AG10803 (cell line): ENCODE results near the gene SHISA9.

Experiments used
- DNase-seq: peaks from one replicate; pipeline ENCODE4 v3.0.0; 2010; ENCODE audit warnings: low read depth
- H3K4me3 ChIP-seq: 2 replicates; pipeline ENCODE4 v1.5.1; 2011; ENCODE audit warnings: mild to moderate bottlenecking, low read length, control low read depth
- TF ChIP-seq, protein P1 (sequence below): conservative IDR thresholded peaks from 2 replicates; pipeline ENCODE4 v1.5.1; 2011; ENCODE audit warnings: mild to moderate bottlenecking, low read length, control low read depth, inconsistent platforms

SHISA9 gene

DNA sequence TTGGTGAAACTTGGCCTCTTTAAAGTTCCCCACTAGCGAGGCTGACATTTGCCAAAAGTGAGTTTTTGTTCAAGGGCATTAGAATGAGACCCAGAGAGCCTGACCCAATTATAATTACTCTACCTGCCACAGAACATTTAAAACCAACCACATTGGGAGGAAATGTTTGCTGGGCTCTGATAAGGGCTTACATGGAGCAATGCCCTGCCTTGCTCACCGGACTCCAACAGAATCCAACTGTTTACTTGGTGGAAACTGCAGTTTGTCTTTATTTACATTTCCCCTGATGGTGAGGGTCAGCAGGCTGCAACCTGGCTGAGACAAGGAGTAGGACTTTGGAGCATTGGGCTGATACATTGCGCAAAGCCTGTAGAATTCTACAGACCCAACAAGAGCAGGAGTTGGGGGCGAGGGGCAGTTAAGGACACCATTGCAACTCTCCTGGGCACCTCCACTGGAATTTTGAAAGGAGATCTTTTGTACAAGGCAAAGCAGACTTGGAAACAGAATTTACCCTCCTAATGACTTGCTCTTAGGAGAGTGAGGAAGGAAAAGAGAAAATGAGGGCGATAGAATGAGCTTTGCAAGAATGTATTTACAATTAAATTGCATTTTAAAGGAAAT lies 368.6 kb downstream of the SHISA9 start:
- DNase-seq, result no peak
- TF ChIP-seq, protein P1, sequence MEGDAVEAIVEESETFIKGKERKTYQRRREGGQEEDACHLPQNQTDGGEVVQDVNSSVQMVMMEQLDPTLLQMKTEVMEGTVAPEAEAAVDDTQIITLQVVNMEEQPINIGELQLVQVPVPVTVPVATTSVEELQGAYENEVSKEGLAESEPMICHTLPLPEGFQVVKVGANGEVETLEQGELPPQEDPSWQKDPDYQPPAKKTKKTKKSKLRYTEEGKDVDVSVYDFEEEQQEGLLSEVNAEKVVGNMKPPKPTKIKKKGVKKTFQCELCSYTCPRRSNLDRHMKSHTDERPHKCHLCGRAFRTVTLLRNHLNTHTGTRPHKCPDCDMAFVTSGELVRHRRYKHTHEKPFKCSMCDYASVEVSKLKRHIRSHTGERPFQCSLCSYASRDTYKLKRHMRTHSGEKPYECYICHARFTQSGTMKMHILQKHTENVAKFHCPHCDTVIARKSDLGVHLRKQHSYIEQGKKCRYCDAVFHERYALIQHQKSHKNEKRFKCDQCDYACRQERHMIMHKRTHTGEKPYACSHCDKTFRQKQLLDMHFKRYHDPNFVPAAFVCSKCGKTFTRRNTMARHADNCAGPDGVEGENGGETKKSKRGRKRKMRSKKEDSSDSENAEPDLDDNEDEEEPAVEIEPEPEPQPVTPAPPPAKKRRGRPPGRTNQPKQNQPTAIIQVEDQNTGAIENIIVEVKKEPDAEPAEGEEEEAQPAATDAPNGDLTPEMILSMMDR, result no peak

GRCh38 chr16:13270602-13271001 lies 369.2 kb downstream of the SHISA9 start:
- TF ChIP-seq, protein P1, result no peak
- H3K4me3 ChIP-seq, result no peak overlapping the region
- DNase-seq, result no peak

More for the DNA sequence above, 368.6 kb downstream of the SHISA9 start:
- H3K4me3 ChIP-seq, result no peak overlapping the region

- no peak for DNase-seq
- TF ChIP-seq, protein P1, result no peak
- H3K4me3 ChIP-seq, result no peak overlapping the region
Measured at GRCh38 chr16:13289515-13289914, 388.1 kb downstream of the SHISA9 start.
